ENCODE measurements around the gene CD38.

DNA sequence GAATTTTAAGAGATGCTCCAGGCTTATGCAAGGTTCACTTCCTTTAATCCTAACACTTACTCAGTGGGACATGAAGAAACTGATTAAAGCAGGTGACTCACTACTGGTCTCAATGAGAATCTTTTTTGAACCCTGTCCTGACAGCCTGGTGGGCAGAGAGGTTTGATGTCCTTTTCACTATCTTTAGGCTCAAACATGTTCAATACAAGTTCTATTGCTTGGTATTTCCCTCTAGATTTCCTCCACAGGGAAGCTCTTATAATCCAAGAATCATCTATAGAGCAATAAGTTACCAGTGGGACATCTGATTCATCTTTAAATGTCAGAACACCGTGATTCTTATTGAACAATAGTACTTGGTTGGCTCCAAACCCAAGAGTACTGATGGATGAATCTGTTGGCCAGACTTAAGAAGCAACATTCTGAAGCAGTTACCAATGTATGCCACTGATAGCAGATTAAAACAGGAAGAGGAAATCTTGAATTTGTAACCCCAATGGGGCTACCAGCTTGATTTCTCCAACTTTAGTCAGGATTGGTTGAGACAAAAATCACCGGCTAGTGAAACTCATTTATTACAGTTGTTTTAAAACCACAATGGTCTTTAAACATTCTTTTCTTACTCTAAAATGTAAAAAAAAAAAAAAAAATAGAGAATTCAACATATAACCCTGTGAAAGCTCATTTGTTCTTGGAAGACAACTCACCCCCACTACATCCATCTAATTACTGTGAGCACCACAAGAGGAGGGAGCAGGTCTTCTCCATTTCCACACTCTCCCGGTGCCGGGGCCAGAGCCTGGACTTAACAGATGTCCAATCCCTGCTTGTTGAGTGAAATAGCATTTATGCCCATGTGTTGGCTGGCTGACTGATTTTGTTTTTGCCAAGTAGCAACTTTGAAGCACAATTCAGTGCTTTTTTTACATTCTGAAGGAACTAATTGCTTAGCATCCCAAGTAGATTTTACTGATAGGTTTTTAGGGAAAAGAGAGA is 117.1 kb downstream of the CD38 start:
- TF ChIP-seq POLR2AphosphoS5 (IDR thresholded peaks at IDR 0.05; ENCODE audit: low read depth, low read length): no peak
- TF ChIP-seq TAF1 (IDR thresholded peaks at IDR 0.05; ENCODE audit: borderline replicate concordance, insufficient read depth, low read length): no peak
- TF ChIP-seq, protein P1, sequence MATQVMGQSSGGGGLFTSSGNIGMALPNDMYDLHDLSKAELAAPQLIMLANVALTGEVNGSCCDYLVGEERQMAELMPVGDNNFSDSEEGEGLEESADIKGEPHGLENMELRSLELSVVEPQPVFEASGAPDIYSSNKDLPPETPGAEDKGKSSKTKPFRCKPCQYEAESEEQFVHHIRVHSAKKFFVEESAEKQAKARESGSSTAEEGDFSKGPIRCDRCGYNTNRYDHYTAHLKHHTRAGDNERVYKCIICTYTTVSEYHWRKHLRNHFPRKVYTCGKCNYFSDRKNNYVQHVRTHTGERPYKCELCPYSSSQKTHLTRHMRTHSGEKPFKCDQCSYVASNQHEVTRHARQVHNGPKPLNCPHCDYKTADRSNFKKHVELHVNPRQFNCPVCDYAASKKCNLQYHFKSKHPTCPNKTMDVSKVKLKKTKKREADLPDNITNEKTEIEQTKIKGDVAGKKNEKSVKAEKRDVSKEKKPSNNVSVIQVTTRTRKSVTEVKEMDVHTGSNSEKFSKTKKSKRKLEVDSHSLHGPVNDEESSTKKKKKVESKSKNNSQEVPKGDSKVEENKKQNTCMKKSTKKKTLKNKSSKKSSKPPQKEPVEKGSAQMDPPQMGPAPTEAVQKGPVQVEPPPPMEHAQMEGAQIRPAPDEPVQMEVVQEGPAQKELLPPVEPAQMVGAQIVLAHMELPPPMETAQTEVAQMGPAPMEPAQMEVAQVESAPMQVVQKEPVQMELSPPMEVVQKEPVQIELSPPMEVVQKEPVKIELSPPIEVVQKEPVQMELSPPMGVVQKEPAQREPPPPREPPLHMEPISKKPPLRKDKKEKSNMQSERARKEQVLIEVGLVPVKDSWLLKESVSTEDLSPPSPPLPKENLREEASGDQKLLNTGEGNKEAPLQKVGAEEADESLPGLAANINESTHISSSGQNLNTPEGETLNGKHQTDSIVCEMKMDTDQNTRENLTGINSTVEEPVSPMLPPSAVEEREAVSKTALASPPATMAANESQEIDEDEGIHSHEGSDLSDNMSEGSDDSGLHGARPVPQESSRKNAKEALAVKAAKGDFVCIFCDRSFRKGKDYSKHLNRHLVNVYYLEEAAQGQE (IDR thresholded peaks at IDR 0.05; ENCODE audit: insufficient read depth in 1 of 2, low read depth in 2 of 2, low read length in 2 of 2): no peak

Measured in PFSK-1 (cell line).